Prostate gland (tissue), 2 donors: ENCODE data around the gene SHISA4. TPM values are rescaled to one million over a fixed set of nuclear protein-coding genes. Genes with fewer than 3 reads are reported as not detected.

Experiments used
- DNase-seq: peaks from one replicate; pipeline ENCODE4 v3.0.0-alpha.2; 2019; ENCODE audit warnings: low spot score
- H3K27ac ChIP-seq, 2 donors: fragments of 200-600 bp; sonication (generic); 2 replicates each; pipeline ENCODE4 v1.5.1; 2017 to 2019
- H3K27me3 ChIP-seq: fragments of 200-600 bp; sonication (generic); replicated peaks from 2 replicates; pipeline ENCODE4 v1.5.1; 2019; ENCODE audit not compliant: insufficient read depth
- H3K36me3 ChIP-seq, 2 donors: fragments of 200-600 bp; sonication (generic); 1 replicate in 1 of 2; 2 replicates in 1 of 2; pipeline versions ENCODE4 v1.5.1 to v1.8.1; 2017 to 2019
- H3K4me1 ChIP-seq: fragments of 200-600 bp; sonication (generic); replicated peaks from 2 replicates; pipeline ENCODE4 v1.5.1; 2019
- H3K4me3 ChIP-seq, 2 donors: fragments of 200-600 bp; sonication (generic); 2 replicates each; pipeline ENCODE4 v1.5.1; 2017 to 2019
- H3K9me3 ChIP-seq: fragments of 200-600 bp; sonication (generic); 2 replicates; pipeline ENCODE4 v1.5.1; 2017
- POLR2A ChIP-seq: fragments of 450-650 bp; IDR thresholded peaks from one replicate; pipeline ENCODE4 v1.6.1; 2016; ENCODE audit warnings: antibody characterized with exemption, mild to moderate bottlenecking
- POLR2AphosphoS5 ChIP-seq: sonication (generic); formaldehyde crosslinking; IDR thresholded peaks from one replicate; pipeline ENCODE4 v1.6.1; 2017; ENCODE audit warnings: antibody characterized with exemption
- WGBS: methylation state at CpG from one replicate; pipeline ENCODE4 v1.1.5; 2018; 5-methylcytosine and 5-hydroxymethylcytosine counted together
- intact Hi-C: fragments of 100-400 bp; cut with DNase I; formaldehyde crosslinking; loops from one replicate; pipeline ENCODE4 v1.14.2; 2022
- total RNA-seq, 2 donors: library from RNA; depleted of rRNA; stranded (reverse); fragments of >200 nt; gene quantifications; one replicate each; pipeline ENCODE4 v1.1.0, GENCODE V29; 2016
- TF ChIP-seq, protein P1 (sequence below), 4 experiments: fragments of 200-600 bp in 2 of 4; fragments of 450-650 bp in 2 of 4; sonication (generic) in 2 of 4; IDR thresholded peaks; 1 replicate in 3 of 4; 2 replicates in 1 of 4; pipeline ENCODE4 v1.5.1; 2016 to 2019; ENCODE audit warnings: antibody characterized with exemption in 4 of 4, mild to moderate bottlenecking in 2 of 4, moderate library complexity in 2 of 4

SHISA4 gene
- total RNA-seq, 2 donors from 2014 or later, result 24.5 to 61.9 TPM

DNA sequence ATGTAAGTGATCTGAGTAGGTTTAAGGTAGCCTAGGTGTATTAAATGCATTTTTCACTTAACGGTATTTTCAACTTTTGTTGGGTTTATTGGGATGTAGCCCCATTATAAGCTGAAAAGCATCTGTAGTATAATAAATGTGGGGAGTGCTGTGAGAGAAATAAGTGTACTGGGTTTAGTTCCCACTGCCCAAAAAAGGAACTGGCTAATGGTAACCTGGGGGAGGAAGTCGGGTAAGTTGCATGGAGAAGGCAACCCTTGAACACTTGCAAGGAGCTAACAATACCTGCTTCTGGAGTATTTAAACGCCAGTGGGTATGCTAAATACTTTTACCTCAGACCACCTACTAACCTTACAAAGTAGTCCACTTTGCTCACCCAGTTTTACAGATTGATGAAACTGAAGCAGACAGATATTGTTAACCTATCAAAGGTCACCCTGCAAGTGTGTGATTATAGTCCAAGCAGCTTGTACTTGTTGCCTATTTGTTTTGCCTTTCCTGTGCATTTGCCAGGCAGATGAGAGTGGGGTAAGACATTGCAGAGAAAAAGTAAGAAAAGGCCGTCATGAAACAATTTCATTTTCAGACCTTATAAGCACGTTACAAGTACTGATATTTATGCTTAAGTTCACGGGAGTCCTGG lies 7.6 kb upstream of the SHISA4 start:
- TF ChIP-seq POLR2AphosphoS5, result no peak
- no peak for TF ChIP-seq POLR2A
- TF ChIP-seq, protein P1, sequence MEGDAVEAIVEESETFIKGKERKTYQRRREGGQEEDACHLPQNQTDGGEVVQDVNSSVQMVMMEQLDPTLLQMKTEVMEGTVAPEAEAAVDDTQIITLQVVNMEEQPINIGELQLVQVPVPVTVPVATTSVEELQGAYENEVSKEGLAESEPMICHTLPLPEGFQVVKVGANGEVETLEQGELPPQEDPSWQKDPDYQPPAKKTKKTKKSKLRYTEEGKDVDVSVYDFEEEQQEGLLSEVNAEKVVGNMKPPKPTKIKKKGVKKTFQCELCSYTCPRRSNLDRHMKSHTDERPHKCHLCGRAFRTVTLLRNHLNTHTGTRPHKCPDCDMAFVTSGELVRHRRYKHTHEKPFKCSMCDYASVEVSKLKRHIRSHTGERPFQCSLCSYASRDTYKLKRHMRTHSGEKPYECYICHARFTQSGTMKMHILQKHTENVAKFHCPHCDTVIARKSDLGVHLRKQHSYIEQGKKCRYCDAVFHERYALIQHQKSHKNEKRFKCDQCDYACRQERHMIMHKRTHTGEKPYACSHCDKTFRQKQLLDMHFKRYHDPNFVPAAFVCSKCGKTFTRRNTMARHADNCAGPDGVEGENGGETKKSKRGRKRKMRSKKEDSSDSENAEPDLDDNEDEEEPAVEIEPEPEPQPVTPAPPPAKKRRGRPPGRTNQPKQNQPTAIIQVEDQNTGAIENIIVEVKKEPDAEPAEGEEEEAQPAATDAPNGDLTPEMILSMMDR (IDR thresholded peaks at IDR 0.05), result no peak
- 65% methylated on average over 6 of the region's 6 CpGs for WGBS
- no peak overlapping the region for H3K27ac ChIP-seq
- H3K4me1 ChIP-seq, result peaks cover 3% of the 10 kb centered on the region
- no peaks in the 10 kb centered on the region for H3K36me3 ChIP-seq
- DNase-seq, result no peak
- no peaks in the 10 kb centered on the region for H3K9me3 ChIP-seq
- H3K27me3 ChIP-seq, result no peaks in the 10 kb centered on the region
- intact Hi-C loops, result no loop called here
- no peak overlapping the region for H3K4me3 ChIP-seq

DNA sequence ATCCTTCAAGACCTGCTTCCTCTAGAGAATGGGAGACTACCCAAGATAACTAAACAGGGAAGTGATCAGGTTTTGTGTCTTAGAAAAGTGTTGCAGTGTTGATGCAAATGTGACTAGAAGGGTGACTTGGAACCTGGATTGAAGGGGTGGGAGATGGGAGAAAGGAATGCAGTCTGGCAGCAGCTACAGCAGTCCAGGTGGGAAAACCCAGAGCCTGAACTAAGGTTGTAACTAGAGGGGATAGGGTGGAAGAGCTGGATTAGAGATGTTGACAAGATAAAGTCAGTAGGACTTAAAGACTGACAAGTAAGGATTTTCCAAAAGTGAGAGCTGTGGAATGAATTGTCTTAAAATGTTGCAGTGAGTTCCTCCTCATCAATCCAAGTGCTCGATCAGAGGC lies 7.1 kb upstream of the SHISA4 start:
- no peaks in the 10 kb centered on the region for H3K27me3 ChIP-seq
- no peak overlapping the region for H3K27ac ChIP-seq
- 66% methylated on average over 1 of the region's 1 CpG for WGBS
- H3K4me1 ChIP-seq, result peaks cover 3% of the 10 kb centered on the region
- H3K9me3 ChIP-seq, result no peaks in the 10 kb centered on the region
- no peaks in the 10 kb centered on the region for H3K36me3 ChIP-seq
- H3K4me3 ChIP-seq, result no peak overlapping the region
- DNase-seq, result no peak
- TF ChIP-seq POLR2AphosphoS5 (no peak), POLR2A (no peak)
- TF ChIP-seq, protein P1 (IDR thresholded peaks at IDR 0.05), result no peak
- intact Hi-C loops, result no loop called here

GRCh38 chr1:201882665-201883132 lies 6.0 kb upstream of the SHISA4 start:
- no peaks in the 10 kb centered on the region for H3K36me3 ChIP-seq
- H3K27ac ChIP-seq, result no peak overlapping the region
- WGBS, result 47% methylated on average over 2 of the region's 2 CpGs
- no peak overlapping the region for H3K4me3 ChIP-seq
- TF ChIP-seq, protein P1 (IDR thresholded peaks at IDR 0.05), result no peak
- TF ChIP-seq POLR2A (no peak), POLR2AphosphoS5 (no peak)
- no peak for DNase-seq
- H3K4me1 ChIP-seq, result peaks cover 3% of the 10 kb centered on the region
- no peaks in the 10 kb centered on the region for H3K27me3 ChIP-seq
- intact Hi-C loops, result no loop called here
- no peaks in the 10 kb centered on the region for H3K9me3 ChIP-seq

GRCh38 chr1:201883266-201883665 lies 5.4 kb upstream of the SHISA4 start:
- Histone ChIP-seq H3K27ac (no peak overlapping the region), H3K36me3 (no peaks in the 10 kb centered on the region), H3K4me1 (peaks cover 3% of the 10 kb centered on the region), H3K9me3 (no peaks in the 10 kb centered on the region), H3K27me3 (no peaks in the 10 kb centered on the region), H3K4me3 (no peak overlapping the region)
- intact Hi-C loops, result no loop called here
- TF ChIP-seq POLR2AphosphoS5 (no peak), POLR2A (no peak)
- TF ChIP-seq, protein P1 (IDR thresholded peaks at IDR 0.05), result no peak
- DNase-seq, result no peak
- 82% methylated on average over 3 of the region's 3 CpGs for WGBS

DNA sequence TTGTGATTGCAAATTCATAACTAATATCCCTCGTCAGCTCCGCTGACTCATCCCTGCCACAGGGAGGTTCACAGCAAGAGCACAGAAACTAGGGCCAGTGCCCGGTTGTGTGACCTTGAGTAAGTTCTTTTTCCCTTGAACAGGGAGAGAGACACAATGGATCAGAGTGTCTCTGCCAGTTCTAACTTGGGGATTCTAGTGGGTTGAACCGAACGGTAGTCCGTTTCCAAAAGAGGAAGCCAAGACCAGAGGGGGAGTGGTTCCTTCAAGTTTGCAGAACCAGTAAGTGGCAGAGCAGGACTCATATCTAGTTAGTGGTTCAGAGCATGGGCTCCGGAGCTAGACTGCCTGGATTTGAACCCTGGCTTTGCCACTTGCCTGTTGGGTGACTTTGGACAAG lies 4.9 kb upstream of the SHISA4 start:
- Histone ChIP-seq H3K36me3 (no peaks in the 10 kb centered on the region), H3K4me3 (no peak overlapping the region), H3K27me3 (no peaks in the 10 kb centered on the region), H3K4me1 (peaks cover 3% of the 10 kb centered on the region), H3K9me3 (no peaks in the 10 kb centered on the region), H3K27ac (peak overlapping the region in 1 of 2 donors; percentile 2)
- no peak for DNase-seq
- TF ChIP-seq, protein P1 (IDR thresholded peaks at IDR 0.05), result no peak
- TF ChIP-seq POLR2AphosphoS5, result no peak
- TF ChIP-seq POLR2A, result no peak
- intact Hi-C loops, result no loop called here
- WGBS, result 34% methylated on average over 7 of the region's 7 CpGs
